Measurements from ENCODE around the gene ZNF516.

The ZNF516 gene

GRCh38 chr18:76491776-76492668, 3.0 kb downstream of the ZNF516 start (continued):
- no peak for TF ChIP-seq ZNF521 (tag by site-specific recombination; IDR thresholded peaks at IDR 0.05)
- TF ChIP-seq ZNF155 (tag by site-specific recombination; IDR thresholded peaks at IDR 0.05) = no peak
- peak; percentile 47; the same call in 1 of the 2 replicates for TF ChIP-seq ZNF692 (tag by site-specific recombination; IDR thresholded peaks at IDR 0.05)
- TF ChIP-seq ZNF394 (tag by site-specific recombination; IDR thresholded peaks at IDR 0.05; ENCODE audit: borderline replicate concordance) = no peak
- peak; percentile 83 for TF ChIP-seq PRDM1 (tag by site-specific recombination; IDR thresholded peaks at IDR 0.05)
- TF ChIP-seq PBX3 (CRISPR knock-in tag; IDR thresholded peaks at IDR 0.05) = no peak
- no peak for TF ChIP-seq ZNF768 (tag by site-specific recombination; IDR thresholded peaks at IDR 0.05)
- no peak for TF ChIP-seq ELK4 (IDR thresholded peaks at IDR 0.05; ENCODE audit: borderline replicate concordance, low read depth, low read length)
- TF ChIP-seq ZNF558 (tag by site-specific recombination; IDR thresholded peaks at IDR 0.05) = no peak
- no peak for TF ChIP-seq ZNF488 (tag by site-specific recombination; IDR thresholded peaks at IDR 0.05)
- peak; percentile 38; the same call in 1 of the 2 replicates for TF ChIP-seq SP2 (tag by site-specific recombination; IDR thresholded peaks at IDR 0.05)
- no peak for TF ChIP-seq MEIS1 (CRISPR knock-in tag; IDR thresholded peaks at IDR 0.05; ENCODE audit: borderline replicate concordance)
- TF ChIP-seq ZNF280D (tag by site-specific recombination; IDR thresholded peaks at IDR 0.05) = no peak
- TF ChIP-seq ZNF341 (tag by site-specific recombination; IDR thresholded peaks at IDR 0.05; ENCODE audit: low read depth) = peak; percentile 51
- TF ChIP-seq IKZF3 (tag by site-specific recombination; IDR thresholded peaks at IDR 0.05) = peak; percentile 37; the same call in 1 of the 2 replicates
- TF ChIP-seq ZSCAN30 (tag by site-specific recombination; IDR thresholded peaks at IDR 0.05) = peak; percentile 48; the same call in 1 of the 2 replicates
- TF ChIP-seq PRDM6 (tag by site-specific recombination; IDR thresholded peaks at IDR 0.05) = no peak
- no peak for TF ChIP-seq ZNF571 (tag by site-specific recombination; IDR thresholded peaks at IDR 0.05)
- TF ChIP-seq ZNF785 (tag by site-specific recombination; IDR thresholded peaks at IDR 0.05) = no peak
- no peak for TF ChIP-seq HOXC10 (CRISPR knock-in tag; IDR thresholded peaks at IDR 0.05)

Measured in HEK293 (cell line).